Stimulated activated CD4-positive, alpha-beta T cell treated with anti-CD3 and anti-CD28 coated beads, Interleukin-12 subunit alpha, Interleukin-12 subunit beta, amount 100 ng/mL, for 4 hours (primary cell): ENCODE results near the gene FGF5.
"Not testable (repeated sequence)": the region's sequence is repeated elsewhere in the genome, so short reads cannot be mapped to it uniquely, and the experiment has no call there.

Source experiments
- DNase-seq: peaks from one replicate; pipeline ENCODE4 v3.0.0-alpha.2; 2020

FGF5 gene

DNA sequence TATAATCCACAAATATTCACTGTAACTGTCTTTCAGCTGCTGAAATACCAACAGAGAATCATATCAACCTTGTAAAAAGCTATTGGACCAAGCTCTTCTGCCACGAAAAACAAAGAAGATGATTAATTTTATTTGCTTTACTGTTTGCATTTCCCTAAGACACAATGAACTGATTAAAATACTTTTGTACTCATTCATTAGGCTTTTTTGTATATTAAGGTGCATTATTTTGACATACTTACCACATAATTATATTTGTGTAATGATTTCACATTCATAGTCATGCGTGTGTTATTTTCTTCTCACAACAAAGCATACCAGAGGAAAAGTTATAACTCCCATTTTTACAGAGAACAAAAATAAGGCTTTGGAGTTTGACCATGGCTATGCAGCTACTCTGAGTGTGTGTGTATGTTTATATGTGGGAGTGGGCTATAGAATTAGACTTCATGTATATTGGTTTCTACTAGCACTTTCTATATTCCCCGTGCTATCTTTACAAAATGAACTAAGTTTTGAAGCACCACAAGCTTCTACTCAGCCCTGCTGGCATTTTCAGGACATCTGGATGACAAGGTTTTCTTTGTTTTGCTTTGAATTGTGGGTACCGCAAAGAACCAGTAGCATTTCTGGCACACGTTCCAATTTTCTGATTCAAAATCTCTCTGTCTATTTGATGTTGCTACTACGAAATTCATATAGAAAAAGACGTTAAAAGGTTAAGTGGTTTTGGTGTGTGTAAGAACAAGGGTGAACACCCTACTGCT, 11.0 kb upstream of the FGF5 start:
- no peak for DNase-seq

DNA sequence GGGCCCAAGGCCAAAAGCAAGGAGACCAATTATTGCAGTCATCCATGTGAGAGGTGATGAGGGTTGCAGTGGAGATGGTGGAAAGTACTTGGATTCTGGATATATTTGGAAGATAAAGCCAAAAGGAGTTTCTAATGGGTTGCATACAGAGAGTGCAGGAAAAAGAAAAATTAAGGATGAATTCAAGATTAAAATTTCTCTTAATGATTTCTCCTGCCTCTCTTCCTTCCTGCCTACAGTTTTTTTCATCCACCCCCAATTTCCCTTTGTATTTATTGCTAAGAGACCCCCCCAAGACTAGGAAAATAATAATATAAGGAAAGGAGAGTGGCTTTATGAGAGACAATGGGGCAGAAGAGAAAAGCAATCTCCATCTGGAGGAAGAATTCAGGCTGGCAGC, 8.6 kb upstream of the FGF5 start:
- DNase-seq: no peak

GRCh38 chr4:80259012-80259411, 7.5 kb upstream of the FGF5 start:
- DNase-seq: no peak

DNA sequence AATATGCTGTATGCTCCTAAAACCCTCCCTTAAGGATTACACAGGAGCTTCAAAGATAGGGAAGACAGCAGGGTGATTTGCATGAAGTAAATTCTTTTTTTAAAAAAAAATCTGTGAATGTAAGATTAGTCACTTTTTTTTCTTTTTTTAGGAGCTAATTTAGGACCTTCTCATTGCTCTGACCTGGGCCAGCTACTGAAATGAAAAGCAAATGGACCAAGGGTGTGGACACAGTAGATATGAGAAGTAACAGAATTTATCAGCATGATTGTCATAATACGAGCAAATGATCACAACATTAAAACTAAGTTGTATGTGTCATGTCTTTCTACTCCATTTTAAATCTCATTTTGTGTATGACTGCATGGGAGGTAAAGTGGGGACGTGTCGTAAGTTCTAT, 6.6 kb upstream of the FGF5 start:
- DNase-seq: no peak

GRCh38 chr4:80261989-80262600, 4.4 kb upstream of the FGF5 start:
- DNase-seq: no peak

DNA sequence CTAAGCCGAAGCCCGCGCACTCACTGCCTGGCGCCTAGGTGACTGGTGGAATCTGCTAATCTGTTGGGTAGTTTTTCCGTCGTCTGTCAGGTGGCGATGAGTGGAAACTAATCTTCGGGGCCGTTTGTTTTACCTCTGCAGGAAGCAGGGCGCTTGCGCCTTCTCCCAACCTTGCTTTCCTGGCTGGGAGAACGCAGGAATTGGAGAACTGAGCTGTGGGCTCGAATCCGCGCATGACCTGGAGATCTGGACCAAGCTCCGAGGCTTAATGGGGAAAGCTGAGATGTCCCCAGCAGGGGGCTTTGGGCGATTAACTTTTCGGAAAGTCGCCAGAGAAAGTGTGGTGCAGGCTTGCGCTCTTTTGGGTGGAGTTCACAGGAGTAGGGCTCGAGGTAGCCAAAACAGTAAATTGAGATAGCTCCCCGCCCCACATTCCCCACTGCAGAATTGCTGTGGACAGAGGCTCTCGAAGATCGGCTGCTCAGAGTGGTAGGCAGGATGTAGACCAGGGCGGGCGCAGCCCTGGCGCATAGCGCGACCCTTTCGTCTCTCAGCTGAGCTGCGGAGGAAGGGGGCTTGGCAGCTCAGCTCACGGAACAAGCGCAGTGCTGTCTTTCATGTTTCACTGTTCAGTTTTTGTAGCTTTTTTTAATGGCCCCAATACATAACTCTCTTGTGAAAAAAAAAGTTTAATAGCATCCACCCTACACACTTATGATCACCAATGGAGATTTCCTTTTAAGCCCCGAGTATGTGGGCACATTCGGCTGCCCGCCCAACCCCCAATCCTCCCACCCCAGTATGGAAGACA, 2.7 kb upstream of the FGF5 start:
- no peak for DNase-seq

- no peak for DNase-seq
Observed at GRCh38 chr4:80264352-80264647, 2.2 kb upstream of the FGF5 start.

GRCh38 chr4:80264825-80265224, 1.6 kb upstream of the FGF5 start:
- no peak for DNase-seq

DNA sequence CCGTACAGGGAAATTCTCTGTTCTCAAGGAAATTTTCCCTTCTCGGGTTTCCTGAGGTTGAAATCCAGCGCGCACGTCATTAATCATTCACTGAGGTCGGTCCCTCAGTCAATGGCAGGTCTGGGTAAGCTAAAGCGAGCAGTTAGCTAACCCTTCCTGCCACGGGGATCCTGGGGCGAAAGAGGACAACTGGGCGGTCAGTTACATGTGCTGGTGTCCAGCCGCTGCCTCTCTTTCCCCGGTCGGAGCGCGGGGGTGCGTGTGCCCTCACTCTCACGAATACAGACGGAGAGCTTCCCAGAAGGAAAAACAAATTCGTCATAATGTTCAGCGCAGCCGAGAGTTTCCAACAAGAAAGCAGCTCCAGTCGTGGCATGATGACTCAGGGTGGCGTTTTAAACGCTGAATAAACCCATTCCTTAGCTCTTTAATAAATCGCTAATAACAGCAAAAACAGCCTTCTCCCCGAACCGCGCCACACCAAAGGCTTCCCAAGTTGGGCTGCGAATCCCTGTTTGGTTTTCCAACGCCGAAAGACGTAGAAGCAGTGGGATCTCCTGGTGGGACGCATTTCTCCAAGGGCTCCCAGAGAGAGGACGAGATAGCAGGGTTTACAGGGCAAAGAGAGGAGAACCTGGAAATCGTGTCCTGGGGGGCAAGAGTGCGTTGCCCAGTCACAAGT, 752 bp upstream of the FGF5 start:
- no peak for DNase-seq

GRCh38 chr4:80266902-80267380, 477 bp downstream of the FGF5 start:
- no peak for DNase-seq

GRCh38 chr4:80268081-80268823, 1.8 kb downstream of the FGF5 start:
- no peak for DNase-seq

GRCh38 chr4:80268936-80269335, 2.5 kb downstream of the FGF5 start:
- DNase-seq: no peak

DNA sequence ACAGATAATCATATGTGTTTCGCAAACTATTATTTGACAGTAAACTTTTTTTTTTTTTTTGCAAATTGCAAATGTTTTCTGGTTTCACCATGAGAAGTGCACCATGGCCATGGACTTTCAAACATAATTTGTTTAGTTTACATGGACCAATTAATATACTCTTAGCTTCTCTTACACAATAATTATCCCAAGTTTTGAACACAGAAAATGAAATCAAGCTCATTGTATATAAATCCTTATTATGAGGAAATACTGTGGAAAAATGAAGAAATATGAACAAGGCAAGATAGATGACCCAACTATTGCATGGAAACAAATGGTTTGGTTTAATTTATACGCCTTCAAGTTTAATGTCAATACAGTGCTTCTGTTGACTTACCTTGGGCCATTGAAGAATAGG, 3.9 kb downstream of the FGF5 start:
- DNase-seq: no peak

- no peak for DNase-seq
Observed at GRCh38 chr4:80270868-80271267, 4.4 kb downstream of the FGF5 start.

GRCh38 chr4:80271801-80272200, 5.3 kb downstream of the FGF5 start:
- DNase-seq: no peak

GRCh38 chr4:80276931-80277330, 10.5 kb downstream of the FGF5 start:
- DNase-seq: no peak

DNA sequence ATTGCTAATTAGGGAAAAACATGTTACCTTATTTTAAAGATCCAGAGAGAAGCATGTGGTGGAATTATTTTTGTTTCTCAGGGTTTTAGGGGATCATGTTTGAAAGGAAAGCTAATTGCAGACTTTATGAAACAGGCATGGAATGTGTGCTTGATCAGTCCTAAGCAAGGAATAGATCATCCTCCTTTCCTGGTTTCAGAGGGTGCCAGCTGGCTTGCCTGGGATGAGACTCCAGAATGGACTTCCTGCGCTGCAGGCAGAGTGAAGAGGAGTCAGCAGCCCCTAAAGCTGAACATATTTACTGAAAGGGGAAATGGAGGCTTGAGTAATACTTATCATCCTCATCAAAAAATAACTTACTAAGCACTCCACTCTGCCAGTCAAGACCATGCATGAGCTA, 13.3 kb downstream of the FGF5 start:
- no peak for DNase-seq

GRCh38 chr4:80286451-80286850, 20.0 kb downstream of the FGF5 start:
- no peak for DNase-seq

DNA sequence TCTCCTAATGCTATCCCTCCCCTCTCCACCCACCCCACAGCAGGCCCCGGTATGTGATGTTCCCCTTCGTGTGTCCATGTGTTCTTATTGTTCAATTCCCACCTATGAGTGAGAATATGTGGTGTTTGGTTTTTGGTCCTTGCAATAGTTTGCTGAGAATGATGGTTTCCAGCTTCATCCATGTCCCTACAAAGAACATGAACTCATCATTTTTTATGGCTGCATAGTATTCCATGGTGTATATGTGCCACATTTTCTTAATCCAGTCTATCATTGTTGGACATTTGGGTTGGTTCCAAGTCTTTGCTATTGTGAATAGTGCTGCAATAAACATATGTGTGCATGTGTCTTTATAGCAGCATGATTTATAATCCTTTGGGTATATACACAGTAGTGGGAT, 24.2 kb downstream of the FGF5 start:
- not testable (repeated sequence) for DNase-seq

- DNase-seq: no peak
Observed at GRCh38 chr4:80294206-80294605, 27.7 kb downstream of the FGF5 start.

DNA sequence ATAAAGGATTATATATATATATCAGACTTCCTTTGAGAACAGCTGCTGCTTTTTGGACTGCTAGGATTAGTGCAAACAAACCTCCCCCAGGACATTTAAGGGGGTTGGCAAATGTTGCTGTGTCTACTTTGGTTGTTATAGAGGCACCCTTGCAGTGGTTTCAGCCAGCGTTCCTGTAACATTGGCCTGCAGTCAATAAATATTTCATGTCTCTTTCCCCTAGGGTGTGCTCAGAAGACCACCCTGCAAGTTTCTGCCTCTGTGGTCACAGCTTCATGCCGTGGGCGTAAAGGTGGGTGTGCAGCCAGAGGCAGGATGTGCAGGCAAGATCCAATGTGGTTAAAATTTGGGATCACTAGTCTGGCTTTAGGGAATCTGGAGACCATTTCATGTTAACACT, 28.9 kb downstream of the FGF5 start:
- no peak for DNase-seq

DNA sequence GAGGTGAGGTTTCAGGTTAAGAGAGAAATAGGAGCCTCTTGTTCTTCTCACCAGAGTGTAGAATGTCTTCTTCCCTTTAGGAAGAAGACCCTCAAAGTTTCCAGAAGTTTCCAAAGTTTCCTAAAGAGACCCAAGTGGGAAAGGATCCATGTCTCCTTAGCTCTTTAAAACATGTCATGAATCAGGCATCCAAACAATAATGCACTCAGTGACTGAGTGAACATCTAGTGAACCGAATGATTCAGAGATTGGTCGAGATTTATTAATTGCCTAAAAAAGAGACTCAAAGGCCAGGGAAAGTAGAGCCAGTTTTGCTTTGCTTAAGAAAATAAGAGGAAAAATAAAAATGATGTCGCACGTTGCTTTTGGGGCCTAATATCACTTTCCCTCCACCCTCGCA, 29.4 kb downstream of the FGF5 start:
- no peak for DNase-seq

GRCh38 chr4:80301884-80302283, 35.4 kb downstream of the FGF5 start:
- no peak for DNase-seq
